ENCODE measurements around the gene HSD3B1. TPM values are rescaled to one million over a fixed set of nuclear protein-coding genes. Genes with fewer than 3 reads are reported as not detected.
A peak's percentile ranks its signal among the peaks of the same experiment; 100 is the strongest.

Gene HSD3B1
- total RNA-seq, 1 experiment from 2014 or later: not detected

DNA sequence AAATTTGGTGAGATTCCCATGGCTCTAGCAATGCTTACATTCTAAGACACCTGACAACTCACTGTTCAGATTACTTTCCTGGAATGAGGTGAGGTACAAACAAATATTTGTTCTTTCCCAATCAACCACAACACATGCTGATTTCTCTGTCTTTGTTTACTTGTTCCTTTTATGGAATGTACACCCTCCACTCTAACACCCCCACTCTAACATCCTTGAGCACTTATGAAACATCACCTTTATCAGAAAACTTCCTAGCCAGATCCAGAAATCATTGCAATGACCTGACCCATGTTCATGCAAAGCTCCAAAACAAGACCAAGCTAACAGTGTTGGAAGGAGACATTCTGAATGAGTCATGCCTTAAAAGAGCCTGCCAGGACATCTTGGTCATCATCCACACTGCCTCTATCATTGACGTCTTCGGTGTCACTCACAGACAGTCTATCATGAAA is 35.5 kb downstream of the HSD3B1 start (continued):
- TF ChIP-seq, protein P1, sequence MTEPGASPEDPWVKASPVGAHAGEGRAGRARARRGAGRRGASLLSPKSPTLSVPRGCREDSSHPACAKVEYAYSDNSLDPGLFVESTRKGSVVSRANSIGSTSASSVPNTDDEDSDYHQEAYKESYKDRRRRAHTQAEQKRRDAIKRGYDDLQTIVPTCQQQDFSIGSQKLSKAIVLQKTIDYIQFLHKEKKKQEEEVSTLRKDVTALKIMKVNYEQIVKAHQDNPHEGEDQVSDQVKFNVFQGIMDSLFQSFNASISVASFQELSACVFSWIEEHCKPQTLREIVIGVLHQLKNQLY (CRISPR knock-in tag; IDR thresholded peaks at IDR 0.05): no peak
- no peak for TF ChIP-seq PRRX2 (CRISPR knock-in tag; IDR thresholded peaks at IDR 0.05)

DNA sequence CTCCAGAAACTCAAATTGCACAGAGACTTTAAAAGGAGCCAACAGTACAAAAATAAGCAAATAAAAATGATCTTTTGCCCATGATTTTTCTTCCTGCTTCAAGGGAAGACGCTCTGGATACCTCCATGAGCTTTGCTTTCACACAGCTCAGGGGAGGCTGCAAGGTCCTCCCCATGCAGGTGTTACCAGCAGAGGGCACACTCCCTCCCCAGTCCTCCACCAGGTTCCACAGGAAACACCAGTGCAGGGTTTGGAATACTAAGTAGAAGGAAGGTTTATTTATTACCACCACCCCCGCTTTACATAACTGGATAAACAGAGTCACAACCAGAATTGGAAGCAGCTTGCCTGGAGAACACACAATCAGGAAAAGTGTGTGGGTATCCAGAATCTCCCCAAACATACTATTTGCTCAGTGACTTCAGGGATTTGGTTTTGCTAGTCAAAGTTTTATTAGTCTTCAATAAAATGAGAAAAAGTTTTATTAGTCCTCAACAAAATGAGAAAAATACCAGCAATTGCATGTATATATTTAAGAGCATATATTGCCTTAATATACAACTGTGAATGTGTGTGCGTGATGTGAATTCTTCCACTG is 37.3 kb downstream of the HSD3B1 start:
- ATAC-seq (peak; percentile 92), DNase-seq (ENCODE audit: low spot score) (peak; percentile 73)
- TF ChIP-seq, protein P2, sequence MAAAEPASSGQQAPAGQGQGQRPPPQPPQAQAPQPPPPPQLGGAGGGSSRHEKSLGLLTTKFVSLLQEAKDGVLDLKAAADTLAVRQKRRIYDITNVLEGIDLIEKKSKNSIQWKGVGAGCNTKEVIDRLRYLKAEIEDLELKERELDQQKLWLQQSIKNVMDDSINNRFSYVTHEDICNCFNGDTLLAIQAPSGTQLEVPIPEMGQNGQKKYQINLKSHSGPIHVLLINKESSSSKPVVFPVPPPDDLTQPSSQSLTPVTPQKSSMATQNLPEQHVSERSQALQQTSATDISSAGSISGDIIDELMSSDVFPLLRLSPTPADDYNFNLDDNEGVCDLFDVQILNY (CRISPR knock-in tag; IDR thresholded peaks at IDR 0.05): no peak
- TF ChIP-seq, protein P3, sequence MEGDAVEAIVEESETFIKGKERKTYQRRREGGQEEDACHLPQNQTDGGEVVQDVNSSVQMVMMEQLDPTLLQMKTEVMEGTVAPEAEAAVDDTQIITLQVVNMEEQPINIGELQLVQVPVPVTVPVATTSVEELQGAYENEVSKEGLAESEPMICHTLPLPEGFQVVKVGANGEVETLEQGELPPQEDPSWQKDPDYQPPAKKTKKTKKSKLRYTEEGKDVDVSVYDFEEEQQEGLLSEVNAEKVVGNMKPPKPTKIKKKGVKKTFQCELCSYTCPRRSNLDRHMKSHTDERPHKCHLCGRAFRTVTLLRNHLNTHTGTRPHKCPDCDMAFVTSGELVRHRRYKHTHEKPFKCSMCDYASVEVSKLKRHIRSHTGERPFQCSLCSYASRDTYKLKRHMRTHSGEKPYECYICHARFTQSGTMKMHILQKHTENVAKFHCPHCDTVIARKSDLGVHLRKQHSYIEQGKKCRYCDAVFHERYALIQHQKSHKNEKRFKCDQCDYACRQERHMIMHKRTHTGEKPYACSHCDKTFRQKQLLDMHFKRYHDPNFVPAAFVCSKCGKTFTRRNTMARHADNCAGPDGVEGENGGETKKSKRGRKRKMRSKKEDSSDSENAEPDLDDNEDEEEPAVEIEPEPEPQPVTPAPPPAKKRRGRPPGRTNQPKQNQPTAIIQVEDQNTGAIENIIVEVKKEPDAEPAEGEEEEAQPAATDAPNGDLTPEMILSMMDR (IDR thresholded peaks at IDR 0.05): 0 out of 2 replicates have a peak, but pooled peaks have one; percentile 29
- Mint-ChIP-seq H3K4me1 (0 out of 2 replicates have a peak, but pooled peaks cover 2% of the 10 kb centered on the region), H3K9me3 (no peaks in the 10 kb centered on the region), H3K4me3 (no peak overlapping the region), H3K27me3 (ENCODE audit: low read depth) (no peaks in the 10 kb centered on the region), H3K36me3 (no peaks in the 10 kb centered on the region), H3K27ac (no peak overlapping the region)
- ChIA-PET POLR2A (no interaction called here), CTCF (interaction anchor here (0.5 to 2.2 kb wide), 37 partner anchors 9 to 444 kb away, joined by 3 to 27 read pairs (median 5); no protein-coding TSS in a partner anchor)

DNA sequence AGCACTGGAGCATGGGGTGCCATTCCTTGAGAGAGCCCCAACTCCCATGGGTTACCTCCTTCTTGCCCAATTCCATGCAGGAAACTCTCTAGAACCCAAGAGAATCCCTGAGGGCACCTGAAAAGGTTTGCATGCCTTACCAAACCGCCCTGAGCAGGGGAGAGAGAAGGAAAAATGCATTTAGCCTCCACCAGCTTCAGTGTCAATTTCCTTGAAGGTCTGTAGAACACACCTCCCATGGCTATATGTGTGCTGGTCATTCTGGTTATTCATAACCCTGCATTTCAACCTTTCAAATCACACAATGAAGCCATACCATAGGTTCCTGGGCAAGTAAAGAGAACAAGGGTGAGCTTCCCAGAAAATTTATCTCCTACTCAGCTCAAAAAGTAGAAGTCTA is 39.6 kb downstream of the HSD3B1 start:
- no peak for ATAC-seq
- ChIA-PET CTCF (interaction anchor here (1.1 to 1.9 kb wide), 4 partner anchors 27 to 173 kb away, joined by 3 to 8 read pairs (median 4); no protein-coding TSS in a partner anchor), POLR2A (no interaction called here)
- H3K4me3 Mint-ChIP-seq: no peak overlapping the region
- H3K27ac Mint-ChIP-seq: no peak overlapping the region
- peaks cover 2% of the 10 kb centered on the region; the same call in 1 of the 2 replicates for H3K4me1 Mint-ChIP-seq
- H3K27me3 Mint-ChIP-seq (ENCODE audit: low read depth): no peaks in the 10 kb centered on the region
- no peaks in the 10 kb centered on the region for H3K36me3 Mint-ChIP-seq
- DNase-seq (ENCODE audit: low spot score): no peak
- TF ChIP-seq NFE2L1 (CRISPR knock-in tag; IDR thresholded peaks at IDR 0.05): no peak
- TF ChIP-seq ZNF396 (CRISPR knock-in tag; IDR thresholded peaks at IDR 0.05; ENCODE audit: borderline replicate concordance): no peak
- no peak for TF ChIP-seq ZNF138 (CRISPR knock-in tag; conservative IDR thresholded peaks at IDR 0.05)
- no peak for TF ChIP-seq TEAD1 (CRISPR knock-in tag; IDR thresholded peaks at IDR 0.05)
- no peak for TF ChIP-seq ESRRA (CRISPR knock-in tag; IDR thresholded peaks at IDR 0.05; ENCODE audit: borderline replicate concordance)
- TF ChIP-seq ZNF416 (CRISPR knock-in tag; IDR thresholded peaks at IDR 0.05): no peak
- no peak for TF ChIP-seq ZNF219 (CRISPR knock-in tag; IDR thresholded peaks at IDR 0.05; ENCODE audit: borderline replicate concordance)
- TF ChIP-seq, protein P4, sequence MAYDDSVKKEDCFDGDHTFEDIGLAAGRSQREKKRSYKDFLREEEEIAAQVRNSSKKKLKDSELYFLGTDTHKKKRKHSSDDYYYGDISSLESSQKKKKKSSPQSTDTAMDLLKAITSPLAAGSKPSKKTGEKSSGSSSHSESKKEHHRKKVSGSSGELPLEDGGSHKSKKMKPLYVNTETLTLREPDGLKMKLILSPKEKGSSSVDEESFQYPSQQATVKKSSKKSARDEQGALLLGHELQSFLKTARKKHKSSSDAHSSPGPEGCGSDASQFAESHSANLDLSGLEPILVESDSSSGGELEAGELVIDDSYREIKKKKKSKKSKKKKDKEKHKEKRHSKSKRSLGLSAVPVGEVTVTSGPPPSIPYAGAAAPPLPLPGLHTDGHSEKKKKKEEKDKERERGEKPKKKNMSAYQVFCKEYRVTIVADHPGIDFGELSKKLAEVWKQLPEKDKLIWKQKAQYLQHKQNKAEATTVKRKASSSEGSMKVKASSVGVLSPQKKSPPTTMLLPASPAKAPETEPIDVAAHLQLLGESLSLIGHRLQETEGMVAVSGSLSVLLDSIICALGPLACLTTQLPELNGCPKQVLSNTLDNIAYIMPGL (CRISPR knock-in tag; IDR thresholded peaks at IDR 0.05): no peak
- TF ChIP-seq EMX1 (CRISPR knock-in tag; IDR thresholded peaks at IDR 0.05): no peak
- no peak for TF ChIP-seq FOXJ3 (CRISPR knock-in tag; IDR thresholded peaks at IDR 0.05; ENCODE audit: borderline replicate concordance)
- TF ChIP-seq, protein P5, sequence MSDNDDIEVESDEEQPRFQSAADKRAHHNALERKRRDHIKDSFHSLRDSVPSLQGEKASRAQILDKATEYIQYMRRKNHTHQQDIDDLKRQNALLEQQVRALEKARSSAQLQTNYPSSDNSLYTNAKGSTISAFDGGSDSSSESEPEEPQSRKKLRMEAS (CRISPR knock-in tag; IDR thresholded peaks at IDR 0.05): no peak
- no peak for TF ChIP-seq NR1H2 (CRISPR knock-in tag; IDR thresholded peaks at IDR 0.05)
- no peak for TF ChIP-seq TP53 (CRISPR knock-in tag; IDR thresholded peaks at IDR 0.05)
- no peak for TF ChIP-seq NFYB (CRISPR knock-in tag; conservative IDR thresholded peaks at IDR 0.05; ENCODE audit: low read depth)
- no peak for TF ChIP-seq NFATC4 (CRISPR knock-in tag; IDR thresholded peaks at IDR 0.05)
- no peak for TF ChIP-seq NR2C2 (CRISPR knock-in tag; IDR thresholded peaks at IDR 0.05)
- no peaks in the 10 kb centered on the region for H3K9me3 Mint-ChIP-seq

Data from WTC11 (cell line).